WTC11 (cell line): ENCODE measurements around the gene APOH.

ENCODE experiments used
- ARID4B ChIP-seq: sonication (generic); formaldehyde crosslinking; IDR thresholded peaks from 2 replicates; pipeline ENCODE4 v1.8.0; 2023; ENCODE audit warnings: missing genetic modification reagents, mild to moderate bottlenecking, borderline replicate concordance
- ATF1 ChIP-seq: sonication (generic); formaldehyde crosslinking; IDR thresholded peaks from 2 replicates; pipeline ENCODE4 v1.8.1; 2023; ENCODE audit warnings: mild to moderate bottlenecking, moderate library complexity, missing genetic modification reagents
- ATF6 ChIP-seq: sonication (generic); formaldehyde crosslinking; IDR thresholded peaks from 2 replicates; pipeline ENCODE4 v1.8.1; 2023; ENCODE audit warnings: mild to moderate bottlenecking, missing genetic modification reagents
- MLX ChIP-seq: sonication (generic); formaldehyde crosslinking; IDR thresholded peaks from 2 replicates; pipeline ENCODE4 v1.8.1; 2023; ENCODE audit warnings: mild to moderate bottlenecking, missing genetic modification reagents, moderate library complexity
- NR2C2 ChIP-seq: sonication (generic); formaldehyde crosslinking; IDR thresholded peaks from 2 replicates; pipeline ENCODE4 v1.8.0; 2022; ENCODE audit warnings: mild to moderate bottlenecking, missing genetic modification reagents
- ZNF263 ChIP-seq: sonication (generic); formaldehyde crosslinking; IDR thresholded peaks from 2 replicates; pipeline ENCODE4 v1.8.1; 2022; ENCODE audit warnings: low read depth, mild to moderate bottlenecking, moderate library complexity, missing genetic modification reagents
- ZNF423 ChIP-seq: fragments of 250-450 bp; sonication (Bioruptor Pico); IDR thresholded peaks from 2 replicates; pipeline ENCODE4 v2.1.2; 2022; ENCODE audit warnings: mild to moderate bottlenecking, moderate library complexity
- TF ChIP-seq, protein P1 (sequence below): fragments of 200-600 bp; IDR thresholded peaks from 2 replicates; pipeline ENCODE4 v1.8.0; 2022; ENCODE audit warnings: antibody characterized with exemption
- TF ChIP-seq, protein P2 (sequence below): sonication (generic); formaldehyde crosslinking; IDR thresholded peaks from 2 replicates; pipeline ENCODE4 v1.8.0; 2023; ENCODE audit warnings: mild to moderate bottlenecking, missing genetic modification reagents

DNA sequence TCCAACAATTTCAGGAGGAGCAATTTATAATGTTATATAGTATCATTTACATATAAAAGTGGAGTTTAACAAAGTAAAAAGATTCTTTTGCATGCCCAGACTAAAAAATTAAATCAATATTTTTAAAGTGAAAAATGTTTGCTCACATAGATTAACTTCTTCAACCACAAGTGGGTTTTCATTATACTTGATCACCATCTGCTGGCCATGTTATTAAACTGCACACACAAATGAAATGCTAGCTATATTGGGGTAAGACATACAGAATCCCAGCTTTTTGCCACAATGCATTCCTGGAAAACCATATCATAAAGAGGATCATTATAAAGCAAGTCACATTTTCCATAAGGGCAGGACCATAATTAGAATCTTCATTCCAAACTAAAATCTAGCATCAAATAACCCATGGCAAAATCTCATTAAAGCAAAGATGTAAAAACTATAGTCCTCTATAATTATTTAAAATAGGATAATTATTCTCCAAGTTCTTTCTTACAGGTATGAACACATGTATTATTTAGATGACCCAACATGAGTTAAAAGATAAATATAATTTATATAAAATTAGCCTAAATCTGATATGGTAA lies 63.6 kb downstream of the APOH start:
- TF ChIP-seq, protein P1, sequence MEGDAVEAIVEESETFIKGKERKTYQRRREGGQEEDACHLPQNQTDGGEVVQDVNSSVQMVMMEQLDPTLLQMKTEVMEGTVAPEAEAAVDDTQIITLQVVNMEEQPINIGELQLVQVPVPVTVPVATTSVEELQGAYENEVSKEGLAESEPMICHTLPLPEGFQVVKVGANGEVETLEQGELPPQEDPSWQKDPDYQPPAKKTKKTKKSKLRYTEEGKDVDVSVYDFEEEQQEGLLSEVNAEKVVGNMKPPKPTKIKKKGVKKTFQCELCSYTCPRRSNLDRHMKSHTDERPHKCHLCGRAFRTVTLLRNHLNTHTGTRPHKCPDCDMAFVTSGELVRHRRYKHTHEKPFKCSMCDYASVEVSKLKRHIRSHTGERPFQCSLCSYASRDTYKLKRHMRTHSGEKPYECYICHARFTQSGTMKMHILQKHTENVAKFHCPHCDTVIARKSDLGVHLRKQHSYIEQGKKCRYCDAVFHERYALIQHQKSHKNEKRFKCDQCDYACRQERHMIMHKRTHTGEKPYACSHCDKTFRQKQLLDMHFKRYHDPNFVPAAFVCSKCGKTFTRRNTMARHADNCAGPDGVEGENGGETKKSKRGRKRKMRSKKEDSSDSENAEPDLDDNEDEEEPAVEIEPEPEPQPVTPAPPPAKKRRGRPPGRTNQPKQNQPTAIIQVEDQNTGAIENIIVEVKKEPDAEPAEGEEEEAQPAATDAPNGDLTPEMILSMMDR: peak; percentile 55
- TF ChIP-seq ATF6 (no peak), ZNF423 (CRISPR knock-in tag) (no peak), MLX (no peak), ZNF263 (no peak), NR2C2 (CRISPR knock-in tag) (no peak), ATF1 (CRISPR knock-in tag) (no peak), ARID4B (CRISPR knock-in tag) (no peak)
- TF ChIP-seq, protein P2, sequence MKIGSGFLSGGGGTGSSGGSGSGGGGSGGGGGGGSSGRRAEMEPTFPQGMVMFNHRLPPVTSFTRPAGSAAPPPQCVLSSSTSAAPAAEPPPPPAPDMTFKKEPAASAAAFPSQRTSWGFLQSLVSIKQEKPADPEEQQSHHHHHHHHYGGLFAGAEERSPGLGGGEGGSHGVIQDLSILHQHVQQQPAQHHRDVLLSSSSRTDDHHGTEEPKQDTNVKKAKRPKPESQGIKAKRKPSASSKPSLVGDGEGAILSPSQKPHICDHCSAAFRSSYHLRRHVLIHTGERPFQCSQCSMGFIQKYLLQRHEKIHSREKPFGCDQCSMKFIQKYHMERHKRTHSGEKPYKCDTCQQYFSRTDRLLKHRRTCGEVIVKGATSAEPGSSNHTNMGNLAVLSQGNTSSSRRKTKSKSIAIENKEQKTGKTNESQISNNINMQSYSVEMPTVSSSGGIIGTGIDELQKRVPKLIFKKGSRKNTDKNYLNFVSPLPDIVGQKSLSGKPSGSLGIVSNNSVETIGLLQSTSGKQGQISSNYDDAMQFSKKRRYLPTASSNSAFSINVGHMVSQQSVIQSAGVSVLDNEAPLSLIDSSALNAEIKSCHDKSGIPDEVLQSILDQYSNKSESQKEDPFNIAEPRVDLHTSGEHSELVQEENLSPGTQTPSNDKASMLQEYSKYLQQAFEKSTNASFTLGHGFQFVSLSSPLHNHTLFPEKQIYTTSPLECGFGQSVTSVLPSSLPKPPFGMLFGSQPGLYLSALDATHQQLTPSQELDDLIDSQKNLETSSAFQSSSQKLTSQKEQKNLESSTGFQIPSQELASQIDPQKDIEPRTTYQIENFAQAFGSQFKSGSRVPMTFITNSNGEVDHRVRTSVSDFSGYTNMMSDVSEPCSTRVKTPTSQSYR (CRISPR knock-in tag): no peak
